Lower leg skin (tissue), 3 donors: ENCODE results near the gene ECT2.

Experiments used
- CTCF ChIP-seq, 3 donors: fragments of 450-650 bp; IDR thresholded peaks; one replicate each; pipeline ENCODE4 v1.5.1; 2016; ENCODE audit warnings: antibody characterized with exemption in 3 of 3, mild to moderate bottlenecking in 3 of 3, moderate library complexity in 2 of 3
- POLR2A ChIP-seq, 2 donors: fragments of 450-650 bp; IDR thresholded peaks; one replicate each; pipeline ENCODE4 v1.6.1; 2016 to 2017; ENCODE audit warnings: antibody characterized with exemption in 2 of 2, mild to moderate bottlenecking in 1 of 2, moderate library complexity in 1 of 2

GRCh38 chr3:172855037-172855436, 104.5 kb downstream of the ECT2 start:
- TF ChIP-seq CTCF (IDR thresholded peaks at IDR 0.05), result no peak
- TF ChIP-seq POLR2A (IDR thresholded peaks at IDR 0.05), result no peak
